ENCODE measurements around the gene PHAF1.

- TF ChIP-seq POLR2A (IDR thresholded peaks at IDR 0.05) (no peak), CTCF (IDR thresholded peaks at IDR 0.05) (no peak)
Measured at GRCh38 chr16:67087291-67087690, 22.4 kb upstream of the PHAF1 start.

Data from adrenal gland (tissue), 5 donors.